Liver (tissue), 9 donors: Measurements from ENCODE around the gene DCX. TPM values are rescaled to one million over a fixed set of nuclear protein-coding genes. Genes with fewer than 3 reads are reported as not detected.

Source experiments
- DNase-seq: peaks from one replicate; pipeline ENCODE4 v3.0.0-alpha.2; 2017; ENCODE audit warnings: low spot score
- H3K27ac ChIP-seq, 2 donors: one replicate each; pipeline ENCODE4 v1.7.0; 2013; ENCODE audit warnings: inconsistent platforms in 2 of 2, low read length in 2 of 2, control low read depth in 1 of 2, low read depth in 1 of 2, mild to moderate bottlenecking in 1 of 2
- H3K27me3 ChIP-seq, 4 donors: one replicate each; pipeline versions ENCODE4 v1.6.1 to v1.7.0; 2013; ENCODE audit warnings: low read length in 3 of 4, inconsistent platforms in 1 of 4, mild to moderate bottlenecking in 1 of 4, moderate library complexity in 1 of 4; ENCODE audit not compliant: control insufficient read depth in 4 of 4, insufficient read depth in 4 of 4
- H3K36me3 ChIP-seq, 4 donors: one replicate each; pipeline versions ENCODE4 v1.6.1 to v1.7.0; 2013; ENCODE audit warnings: low read length in 3 of 4, mild to moderate bottlenecking in 3 of 4, low read depth in 1 of 4, moderate library complexity in 1 of 4; ENCODE audit not compliant: control insufficient read depth in 4 of 4, insufficient read depth in 3 of 4
- H3K4me1 ChIP-seq, 4 donors: one replicate each; pipeline versions ENCODE4 v1.6.1 to v1.7.0; 2013; ENCODE audit warnings: low read length in 3 of 4, mild to moderate bottlenecking in 3 of 4, moderate library complexity in 1 of 4; ENCODE audit not compliant: control insufficient read depth in 4 of 4, insufficient read depth in 4 of 4
- H3K4me3 ChIP-seq, 3 donors: one replicate each; pipeline versions ENCODE4 v1.6.1 to v1.7.0; 2013; ENCODE audit warnings: low read length in 3 of 3, control low read depth in 1 of 3, low read depth in 1 of 3, mild to moderate bottlenecking in 1 of 3
- H3K9ac ChIP-seq, 2 donors: one replicate each; pipeline ENCODE4 v1.7.0; 2013; ENCODE audit warnings: low read length in 2 of 2, mild to moderate bottlenecking in 2 of 2, moderate library complexity in 2 of 2, control low read depth in 1 of 2, low read depth in 1 of 2
- H3K9me3 ChIP-seq, 4 donors: one replicate each; pipeline versions ENCODE4 v1.6.1 to v1.7.0; 2013; ENCODE audit warnings: low read length in 3 of 4; ENCODE audit not compliant: control insufficient read depth in 4 of 4
- FOXA1 ChIP-seq: IDR thresholded peaks from 2 replicates; pipeline ENCODE4 v1.6.1; 2016; ENCODE audit warnings: antibody characterized with exemption
- FOXA2 ChIP-seq: IDR thresholded peaks from 2 replicates; pipeline ENCODE4 v1.6.1; 2016; ENCODE audit warnings: antibody characterized with exemption
- GABPA ChIP-seq, 2 donors: IDR thresholded peaks in 1 of 2; conservative IDR thresholded peaks in 1 of 2; 2 replicates each; pipeline ENCODE4 v1.6.1; 2016; ENCODE audit warnings: antibody characterized with exemption in 2 of 2, mild to moderate bottlenecking in 1 of 2, moderate library complexity in 1 of 2
- HNF4A ChIP-seq, 2 donors: conservative IDR thresholded peaks; 2 replicates each; pipeline ENCODE4 v1.6.1; 2016; ENCODE audit warnings: antibody characterized with exemption in 2 of 2, mild to moderate bottlenecking in 2 of 2
- HNF4G ChIP-seq: IDR thresholded peaks from 2 replicates; pipeline ENCODE4 v1.6.1; 2016; ENCODE audit warnings: antibody characterized with exemption
- JUND ChIP-seq, 2 donors: IDR thresholded peaks; 2 replicates each; pipeline ENCODE4 v1.6.1; 2016; ENCODE audit warnings: antibody characterized with exemption in 2 of 2
- NR2F2 ChIP-seq: IDR thresholded peaks from 2 replicates; pipeline ENCODE4 v1.6.1; 2016; ENCODE audit warnings: antibody characterized with exemption
- RAD21 ChIP-seq, 2 donors: IDR thresholded peaks; 2 replicates each; pipeline ENCODE4 v1.6.1; 2016; ENCODE audit warnings: antibody characterized with exemption in 2 of 2, mild to moderate bottlenecking in 2 of 2
- RXRA ChIP-seq, 2 donors: IDR thresholded peaks; 2 replicates each; pipeline ENCODE4 v1.6.1; 2017 to 2018; ENCODE audit warnings: antibody characterized with exemption in 2 of 2, mild to moderate bottlenecking in 1 of 2
- YY1 ChIP-seq: IDR thresholded peaks from 2 replicates; pipeline ENCODE4 v1.6.1; 2016; ENCODE audit warnings: antibody characterized with exemption, mild to moderate bottlenecking
- WGBS: extraction: QIAGEN DNeasy Blood & Tissue Kit; methylation state at CpG from one replicate; pipeline ENCODE4 v1.1.7; 2013; 5-methylcytosine and 5-hydroxymethylcytosine counted together
- polyA plus RNA-seq, 2 donors: library from polyadenylated mRNA; stranded (reverse) in 1 of 2; unstranded in 1 of 2; fragments of 200-250 nt in 1 of 2; fragments of >200 nt in 1 of 2; fragmentation: Nextera tagmentation in 1 of 2; extraction: Ambion mirVana in 1 of 2; gene quantifications; one replicate each; pipeline versions ENCODE4 v1.2.1 to v1.2.3, GENCODE V29; 2013 to 2015
- total RNA-seq, 2 donors: library from RNA; depleted of rRNA; stranded (reverse); fragments of >200 nt; gene quantifications; one replicate each; pipeline ENCODE4 v1.2.3, GENCODE V29; 2014
- TF ChIP-seq, protein P1 (sequence below): IDR thresholded peaks from 2 replicates; pipeline ENCODE4 v1.6.1; 2016; ENCODE audit warnings: antibody characterized with exemption
- TF ChIP-seq, protein P2 (sequence below): IDR thresholded peaks from 2 replicates; pipeline ENCODE4 v1.6.1; 2016; ENCODE audit warnings: antibody characterized with exemption, mild to moderate bottlenecking
- TF ChIP-seq, protein P3 (sequence below): IDR thresholded peaks from 2 replicates; pipeline ENCODE4 v1.6.1; 2016; ENCODE audit warnings: antibody characterized with exemption
- TF ChIP-seq, protein P4 (sequence below): fragments of 150-350 bp; IDR thresholded peaks from 2 replicates; pipeline ENCODE4 v1.5.1; 2017; ENCODE audit warnings: improper control_type of control experiment, low read depth, low read length; ENCODE audit not compliant: missing input control
- donor health status: healthy.
- donor health status: healthy.
- donor health status: healthy.
- donor health status: healthy.
- donor health status: healthy.

The DCX gene
- total and polyA plus RNA-seq, 4 donors, result 0.01 TPM; not detected in 3

DNA sequence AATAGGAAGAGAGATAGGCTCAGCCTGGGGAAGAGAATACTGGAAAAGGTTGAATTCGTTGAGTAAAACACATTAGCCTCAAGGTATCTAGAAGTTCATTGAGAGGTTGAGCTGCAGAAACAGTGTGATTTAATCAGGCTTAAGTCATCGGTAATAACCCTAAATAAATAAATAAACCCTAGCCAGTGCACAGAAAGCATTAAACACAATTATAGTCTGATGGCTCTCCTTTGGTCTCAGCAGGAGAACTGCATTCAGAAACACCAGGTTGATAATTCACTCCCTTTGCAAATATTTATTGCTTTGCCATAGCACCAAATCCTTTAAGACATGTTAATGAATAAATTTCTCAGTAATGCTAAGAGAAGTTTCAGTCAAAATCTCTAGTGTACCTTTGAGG, 9.6 kb downstream of the DCX start:
- H3K27me3 ChIP-seq, result no peaks in the 10 kb centered on the region
- DNase-seq, result no peak
- H3K9me3 ChIP-seq, result no peaks in the 10 kb centered on the region
- H3K4me3 ChIP-seq, result no peak overlapping the region
- no peaks in the 10 kb centered on the region for H3K36me3 ChIP-seq
- no peak overlapping the region for H3K9ac ChIP-seq
- no peak for TF ChIP-seq GABPA (IDR thresholded peaks at IDR 0.05 in 1 of 2, conservative IDR thresholded peaks at IDR 0.05 in 1 of 2)
- 43% methylated on average over 2 of the region's 2 CpGs for WGBS
- H3K4me1 ChIP-seq, result no peaks in the 10 kb centered on the region
- H3K27ac ChIP-seq, result no peak overlapping the region

DNA sequence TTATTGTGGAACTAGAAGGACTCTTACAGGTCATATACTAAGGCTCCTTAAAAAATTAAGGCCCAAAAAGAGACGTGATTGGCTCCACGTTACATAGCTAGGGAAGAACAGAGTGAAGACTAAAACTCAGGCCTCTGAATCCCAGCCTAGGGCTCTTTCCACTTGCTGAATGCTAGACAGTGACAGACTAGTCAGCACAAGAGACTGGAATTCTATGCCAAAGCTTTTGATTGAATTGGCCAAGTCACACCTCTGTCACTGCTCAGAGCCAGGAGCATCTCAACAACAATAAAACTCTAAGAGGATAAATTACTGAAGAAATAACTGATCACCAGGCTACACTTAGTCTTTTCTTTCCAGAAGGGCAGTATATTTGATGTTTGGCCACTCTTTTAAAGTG, 16.8 kb downstream of the DCX start:
- H3K4me3 ChIP-seq, result no peak overlapping the region
- whole genome bisulfite sequencing, result 88% methylated on average over 2 of the region's 2 CpGs
- peaks cover 0 to 2% (median 0%) of the 10 kb centered on the region in 4 donors for H3K36me3 ChIP-seq
- no peak overlapping the region for H3K9ac ChIP-seq
- no peaks in the 10 kb centered on the region for H3K27me3 ChIP-seq
- H3K27ac ChIP-seq, result no peak overlapping the region
- H3K9me3 ChIP-seq, result no peaks in the 10 kb centered on the region
- no peaks in the 10 kb centered on the region for H3K4me1 ChIP-seq
- TF ChIP-seq, protein P1, sequence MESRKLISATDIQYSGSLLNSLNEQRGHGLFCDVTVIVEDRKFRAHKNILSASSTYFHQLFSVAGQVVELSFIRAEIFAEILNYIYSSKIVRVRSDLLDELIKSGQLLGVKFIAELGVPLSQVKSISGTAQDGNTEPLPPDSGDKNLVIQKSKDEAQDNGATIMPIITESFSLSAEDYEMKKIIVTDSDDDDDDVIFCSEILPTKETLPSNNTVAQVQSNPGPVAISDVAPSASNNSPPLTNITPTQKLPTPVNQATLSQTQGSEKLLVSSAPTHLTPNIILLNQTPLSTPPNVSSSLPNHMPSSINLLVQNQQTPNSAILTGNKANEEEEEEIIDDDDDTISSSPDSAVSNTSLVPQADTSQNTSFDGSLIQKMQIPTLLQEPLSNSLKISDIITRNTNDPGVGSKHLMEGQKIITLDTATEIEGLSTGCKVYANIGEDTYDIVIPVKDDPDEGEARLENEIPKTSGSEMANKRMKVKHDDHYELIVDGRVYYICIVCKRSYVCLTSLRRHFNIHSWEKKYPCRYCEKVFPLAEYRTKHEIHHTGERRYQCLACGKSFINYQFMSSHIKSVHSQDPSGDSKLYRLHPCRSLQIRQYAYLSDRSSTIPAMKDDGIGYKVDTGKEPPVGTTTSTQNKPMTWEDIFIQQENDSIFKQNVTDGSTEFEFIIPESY, result no peak
- TF ChIP-seq, protein P2, sequence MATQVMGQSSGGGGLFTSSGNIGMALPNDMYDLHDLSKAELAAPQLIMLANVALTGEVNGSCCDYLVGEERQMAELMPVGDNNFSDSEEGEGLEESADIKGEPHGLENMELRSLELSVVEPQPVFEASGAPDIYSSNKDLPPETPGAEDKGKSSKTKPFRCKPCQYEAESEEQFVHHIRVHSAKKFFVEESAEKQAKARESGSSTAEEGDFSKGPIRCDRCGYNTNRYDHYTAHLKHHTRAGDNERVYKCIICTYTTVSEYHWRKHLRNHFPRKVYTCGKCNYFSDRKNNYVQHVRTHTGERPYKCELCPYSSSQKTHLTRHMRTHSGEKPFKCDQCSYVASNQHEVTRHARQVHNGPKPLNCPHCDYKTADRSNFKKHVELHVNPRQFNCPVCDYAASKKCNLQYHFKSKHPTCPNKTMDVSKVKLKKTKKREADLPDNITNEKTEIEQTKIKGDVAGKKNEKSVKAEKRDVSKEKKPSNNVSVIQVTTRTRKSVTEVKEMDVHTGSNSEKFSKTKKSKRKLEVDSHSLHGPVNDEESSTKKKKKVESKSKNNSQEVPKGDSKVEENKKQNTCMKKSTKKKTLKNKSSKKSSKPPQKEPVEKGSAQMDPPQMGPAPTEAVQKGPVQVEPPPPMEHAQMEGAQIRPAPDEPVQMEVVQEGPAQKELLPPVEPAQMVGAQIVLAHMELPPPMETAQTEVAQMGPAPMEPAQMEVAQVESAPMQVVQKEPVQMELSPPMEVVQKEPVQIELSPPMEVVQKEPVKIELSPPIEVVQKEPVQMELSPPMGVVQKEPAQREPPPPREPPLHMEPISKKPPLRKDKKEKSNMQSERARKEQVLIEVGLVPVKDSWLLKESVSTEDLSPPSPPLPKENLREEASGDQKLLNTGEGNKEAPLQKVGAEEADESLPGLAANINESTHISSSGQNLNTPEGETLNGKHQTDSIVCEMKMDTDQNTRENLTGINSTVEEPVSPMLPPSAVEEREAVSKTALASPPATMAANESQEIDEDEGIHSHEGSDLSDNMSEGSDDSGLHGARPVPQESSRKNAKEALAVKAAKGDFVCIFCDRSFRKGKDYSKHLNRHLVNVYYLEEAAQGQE, result no peak
- TF ChIP-seq HNF4G, result no peak
- no peak for TF ChIP-seq HNF4A (conservative IDR thresholded peaks at IDR 0.05)
- no peak for TF ChIP-seq RXRA (IDR thresholded peaks at IDR 0.05)
- TF ChIP-seq GABPA (IDR thresholded peaks at IDR 0.05 in 1 of 2, conservative IDR thresholded peaks at IDR 0.05 in 1 of 2), result no peak
- no peak for TF ChIP-seq RAD21 (IDR thresholded peaks at IDR 0.05)
- TF ChIP-seq, protein P3, sequence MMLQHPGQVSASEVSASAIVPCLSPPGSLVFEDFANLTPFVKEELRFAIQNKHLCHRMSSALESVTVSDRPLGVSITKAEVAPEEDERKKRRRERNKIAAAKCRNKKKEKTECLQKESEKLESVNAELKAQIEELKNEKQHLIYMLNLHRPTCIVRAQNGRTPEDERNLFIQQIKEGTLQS, result no peak
- no peak for DNase-seq

DNA sequence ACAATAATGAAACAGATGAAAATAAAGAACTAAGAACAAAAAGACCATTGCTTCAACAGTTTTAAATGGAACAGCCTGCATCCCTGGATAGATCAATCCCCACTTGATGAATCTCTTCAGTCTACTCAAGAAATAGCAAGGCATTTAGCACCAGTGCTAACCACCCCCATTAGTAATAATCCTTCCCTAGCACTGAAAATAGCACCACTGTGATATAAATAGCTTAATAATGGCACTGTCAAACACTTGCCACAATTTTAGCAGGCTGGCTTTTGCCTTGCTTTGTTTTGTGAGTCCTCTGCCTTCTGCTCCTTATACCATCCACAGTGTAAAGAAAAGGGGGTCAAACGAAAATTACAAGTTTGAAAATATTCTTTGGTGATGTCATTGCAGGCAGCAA, 17.4 kb downstream of the DCX start:
- Histone ChIP-seq H3K4me1 (no peaks in the 10 kb centered on the region), H3K27ac (no peak overlapping the region), H3K9ac (no peak overlapping the region), H3K4me3 (no peak overlapping the region), H3K9me3 (no peaks in the 10 kb centered on the region), H3K27me3 (no peaks in the 10 kb centered on the region), H3K36me3 (peaks cover 0 to 2% (median 0%) of the 10 kb centered on the region in 4 donors)
- 26% methylated on average over 1 of the region's 1 CpG for WGBS
- no peak for DNase-seq
- no peak for TF ChIP-seq HNF4A (conservative IDR thresholded peaks at IDR 0.05)
- TF ChIP-seq, protein P1, result no peak
- TF ChIP-seq JUND (IDR thresholded peaks at IDR 0.05), result no peak
- TF ChIP-seq, protein P4, sequence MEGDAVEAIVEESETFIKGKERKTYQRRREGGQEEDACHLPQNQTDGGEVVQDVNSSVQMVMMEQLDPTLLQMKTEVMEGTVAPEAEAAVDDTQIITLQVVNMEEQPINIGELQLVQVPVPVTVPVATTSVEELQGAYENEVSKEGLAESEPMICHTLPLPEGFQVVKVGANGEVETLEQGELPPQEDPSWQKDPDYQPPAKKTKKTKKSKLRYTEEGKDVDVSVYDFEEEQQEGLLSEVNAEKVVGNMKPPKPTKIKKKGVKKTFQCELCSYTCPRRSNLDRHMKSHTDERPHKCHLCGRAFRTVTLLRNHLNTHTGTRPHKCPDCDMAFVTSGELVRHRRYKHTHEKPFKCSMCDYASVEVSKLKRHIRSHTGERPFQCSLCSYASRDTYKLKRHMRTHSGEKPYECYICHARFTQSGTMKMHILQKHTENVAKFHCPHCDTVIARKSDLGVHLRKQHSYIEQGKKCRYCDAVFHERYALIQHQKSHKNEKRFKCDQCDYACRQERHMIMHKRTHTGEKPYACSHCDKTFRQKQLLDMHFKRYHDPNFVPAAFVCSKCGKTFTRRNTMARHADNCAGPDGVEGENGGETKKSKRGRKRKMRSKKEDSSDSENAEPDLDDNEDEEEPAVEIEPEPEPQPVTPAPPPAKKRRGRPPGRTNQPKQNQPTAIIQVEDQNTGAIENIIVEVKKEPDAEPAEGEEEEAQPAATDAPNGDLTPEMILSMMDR, result no peak
- TF ChIP-seq, protein P3, result no peak
- TF ChIP-seq YY1, result no peak
- TF ChIP-seq RXRA (IDR thresholded peaks at IDR 0.05), result no peak
- no peak for TF ChIP-seq HNF4G
- TF ChIP-seq GABPA (IDR thresholded peaks at IDR 0.05 in 1 of 2, conservative IDR thresholded peaks at IDR 0.05 in 1 of 2), result no peak
- TF ChIP-seq FOXA1, result no peak
- no peak for TF ChIP-seq FOXA2
- TF ChIP-seq NR2F2, result no peak
